Measurements from ENCODE around the gene NHLH1.

The NHLH1 gene

GRCh38 chr1:160366731-160367515 lies at the start of gene NHLH1:
TSS of gene NHLH1 (plus strand) at chr1:160367071. CDS start at chr1:160370732, 3,661 bp downstream.
- DNase-seq: no peak

- DNase-seq: no peak
Observed at GRCh38 chr1:160322831-160323230, 44.0 kb upstream of the NHLH1 start.

- no peak for DNase-seq
Observed at GRCh38 chr1:160325252-160325651, 41.6 kb upstream of the NHLH1 start.

DNA sequence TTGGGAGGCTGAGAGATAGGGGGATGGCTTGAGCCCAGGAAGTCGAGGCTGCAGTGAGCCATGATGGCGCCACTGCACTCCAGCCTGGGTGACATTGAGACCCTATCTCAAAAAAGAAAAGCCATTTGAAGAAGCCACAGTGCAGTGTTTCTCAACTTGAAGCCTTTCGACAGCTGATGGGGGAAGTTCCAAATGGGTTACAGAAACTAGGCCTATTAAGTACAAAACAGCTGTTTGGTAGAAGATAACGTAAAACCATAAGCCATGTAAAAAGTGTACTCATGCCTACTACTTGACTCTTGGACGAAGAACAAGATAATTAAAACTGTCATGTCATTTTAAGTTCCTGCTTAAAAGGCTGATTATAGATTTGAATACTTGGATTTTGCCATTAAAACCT lies 40.5 kb upstream of the NHLH1 start:
- DNase-seq: no peak

DNA sequence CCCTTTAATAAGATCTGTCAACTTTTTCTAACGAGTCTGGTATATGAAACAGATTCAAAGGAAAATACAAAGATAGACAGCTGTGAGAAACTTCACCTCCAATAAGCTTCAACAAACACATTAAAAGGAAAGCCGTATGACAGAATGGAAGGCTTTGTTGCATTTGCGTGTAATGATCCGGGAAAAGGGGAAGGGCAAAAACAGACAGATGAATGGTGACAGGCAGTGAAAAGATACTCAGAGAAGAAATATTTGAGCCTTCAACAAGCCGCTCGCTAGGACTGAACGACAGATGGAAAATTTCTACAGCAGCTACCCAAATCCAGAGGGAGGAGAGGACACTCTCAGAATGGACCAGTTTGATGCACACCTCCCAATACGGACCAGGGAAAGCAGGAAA lies 38.7 kb upstream of the NHLH1 start:
- DNase-seq: no peak

- DNase-seq: no peak
Observed at GRCh38 chr1:160330119-160330518, 36.8 kb upstream of the NHLH1 start.

- no peak for DNase-seq
Observed at GRCh38 chr1:160332516-160332915, 34.4 kb upstream of the NHLH1 start.

GRCh38 chr1:160338580-160338979 lies 28.3 kb upstream of the NHLH1 start:
- DNase-seq: no peak

GRCh38 chr1:160340146-160340545 lies 26.7 kb upstream of the NHLH1 start:
- no peak for DNase-seq

DNA sequence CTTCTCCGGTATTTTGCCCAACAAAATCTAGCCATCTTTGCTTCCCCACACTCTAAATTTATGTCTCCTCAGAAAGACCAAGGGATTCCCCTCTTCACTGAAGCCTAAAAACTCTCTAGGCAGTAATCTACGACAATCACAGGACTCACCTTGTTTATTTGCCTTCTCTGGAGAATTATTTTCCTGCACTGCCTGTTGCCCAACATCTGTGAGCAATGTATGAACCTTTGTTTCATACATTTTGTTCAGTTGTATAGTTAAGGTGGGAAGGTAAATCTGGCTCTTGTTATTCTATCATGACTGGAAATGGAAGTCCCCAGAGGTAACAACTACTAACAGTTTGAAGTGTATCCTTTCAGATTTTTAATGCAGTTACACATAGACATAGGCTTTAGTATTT lies 26.0 kb upstream of the NHLH1 start:
- no peak for DNase-seq

GRCh38 chr1:160342526-160342925 lies 24.3 kb upstream of the NHLH1 start:
- peak; percentile 26 for DNase-seq

- peak; percentile 95 for DNase-seq
Observed at GRCh38 chr1:160342953-160343869, 23.7 kb upstream of the NHLH1 start, which contains the start of the genes COPA and NCSTN. TSS of gene COPA (minus strand) at chr1:160343250. CDS start at chr1:160343170, 80 bp downstream. TSS of gene NCSTN (plus strand) at chr1:160343383. CDS start at chr1:160343397, 14 bp downstream.

DNA sequence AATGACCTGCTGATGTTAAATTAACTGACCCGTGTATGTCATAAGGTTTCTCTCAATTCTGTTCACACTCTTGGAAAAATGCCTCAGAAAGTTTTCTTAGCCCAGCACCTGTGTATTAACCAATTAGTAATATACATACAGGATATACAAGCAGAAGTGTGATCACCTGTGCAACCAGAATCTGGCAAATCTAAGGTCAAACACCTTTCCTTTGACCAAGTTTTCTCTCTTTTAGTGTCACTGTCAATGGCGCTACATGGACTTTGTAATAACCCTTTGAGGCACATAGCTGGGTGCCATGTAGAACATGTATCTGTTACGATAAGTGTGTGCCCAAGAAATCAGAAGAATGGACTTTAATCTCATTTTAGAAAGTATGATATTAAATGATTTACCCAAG lies 22.6 kb upstream of the NHLH1 start:
- DNase-seq: no peak

GRCh38 chr1:160344936-160345335 lies 21.9 kb upstream of the NHLH1 start:
- no peak for DNase-seq

DNA sequence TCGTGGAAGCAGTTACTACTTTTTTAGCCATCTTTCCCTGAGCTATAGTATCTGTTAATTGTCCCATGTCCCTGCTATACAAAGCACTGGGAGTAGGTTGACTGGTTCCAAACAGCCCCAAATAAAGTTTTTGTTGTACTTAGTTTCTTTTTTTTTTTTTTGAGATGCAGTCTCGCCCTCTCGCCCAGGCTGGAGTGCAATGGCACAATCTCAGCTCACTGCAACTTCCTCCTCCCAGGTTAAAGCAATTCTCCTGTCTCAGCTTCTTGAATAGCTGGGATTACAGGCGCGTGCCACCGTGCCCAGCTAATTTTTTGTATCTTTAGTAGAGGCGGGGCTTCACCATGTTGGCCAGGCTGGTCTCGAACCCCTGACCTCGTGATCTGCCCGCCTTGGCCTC lies 20.4 kb upstream of the NHLH1 start:
- no peak for DNase-seq

GRCh38 chr1:160346958-160347357 lies 19.9 kb upstream of the NHLH1 start:
- DNase-seq: peak; percentile 13

DNA sequence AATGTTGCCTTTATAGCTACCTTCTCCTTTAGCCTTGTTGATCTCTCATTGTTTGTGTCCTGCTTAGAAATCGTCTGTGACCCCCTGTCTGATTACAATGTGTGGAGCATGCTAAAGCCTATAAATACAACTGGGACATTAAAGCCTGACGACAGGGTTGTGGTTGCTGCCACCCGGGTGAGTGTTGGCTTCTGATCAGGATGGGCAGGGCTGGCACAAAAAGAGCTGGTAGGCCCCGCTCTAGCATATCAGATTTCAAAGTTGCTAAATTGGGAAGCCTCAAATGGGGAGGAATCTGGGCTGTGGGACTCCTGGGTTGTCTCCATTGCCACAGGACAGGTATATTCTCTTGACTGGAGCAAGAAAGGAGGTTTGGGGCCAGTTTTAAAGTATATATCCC lies 15.2 kb upstream of the NHLH1 start:
- DNase-seq: no peak

- DNase-seq: no peak
Observed at GRCh38 chr1:160352555-160352954, 14.3 kb upstream of the NHLH1 start.

- DNase-seq: no peak
Observed at GRCh38 chr1:160353223-160353622, 13.6 kb upstream of the NHLH1 start.

GRCh38 chr1:160354388-160354985 lies 12.4 kb upstream of the NHLH1 start:
- peak; percentile 24 for DNase-seq

GRCh38 chr1:160357286-160358002 lies 9.4 kb upstream of the NHLH1 start:
- no peak for DNase-seq

GRCh38 chr1:160358073-160358472 lies 8.8 kb upstream of the NHLH1 start:
- no peak for DNase-seq
